ENCODE measurements around the gene LNX2.
"Not testable (repeated sequence)": the region's sequence is repeated elsewhere in the genome, so short reads cannot be mapped to it uniquely, and the experiment has no call there.

LNX2 gene

GRCh38 chr13:27636589-27637288, 16.4 kb upstream of the LNX2 start:
- no peak for DNase-seq (ENCODE audit: low read depth)

GRCh38 chr13:27635266-27635665, 14.9 kb upstream of the LNX2 start:
- DNase-seq (ENCODE audit: low read depth): no peak

- no peak for DNase-seq (ENCODE audit: low read depth)
Measured at GRCh38 chr13:27634791-27635190, 14.5 kb upstream of the LNX2 start.

- DNase-seq (ENCODE audit: low read depth): no peak
Measured at GRCh38 chr13:27634231-27634630, 13.9 kb upstream of the LNX2 start.

GRCh38 chr13:27632648-27633047, 12.3 kb upstream of the LNX2 start:
- no peak for DNase-seq (ENCODE audit: low read depth)

- no peak for DNase-seq (ENCODE audit: low read depth)
Measured at GRCh38 chr13:27632214-27632613, 11.9 kb upstream of the LNX2 start.

GRCh38 chr13:27631665-27632064, 11.3 kb upstream of the LNX2 start:
- DNase-seq (ENCODE audit: low read depth): no peak

GRCh38 chr13:27631156-27631555, 10.8 kb upstream of the LNX2 start:
- no peak for DNase-seq (ENCODE audit: low read depth)

- DNase-seq (ENCODE audit: low read depth): not testable (repeated sequence)
Measured at GRCh38 chr13:27628766-27629165, 8.4 kb upstream of the LNX2 start.

- DNase-seq (ENCODE audit: low read depth): no peak
Measured at GRCh38 chr13:27628081-27628480, 7.8 kb upstream of the LNX2 start.

- DNase-seq (ENCODE audit: low read depth): no peak
Measured at GRCh38 chr13:27627380-27627779, 7.1 kb upstream of the LNX2 start.

- DNase-seq (ENCODE audit: low read depth): no peak
Measured at GRCh38 chr13:27625839-27626238, 5.5 kb upstream of the LNX2 start.

- DNase-seq (ENCODE audit: low read depth): no peak
Measured at GRCh38 chr13:27624071-27624470, 3.7 kb upstream of the LNX2 start.

GRCh38 chr13:27622881-27623280, 2.6 kb upstream of the LNX2 start:
- no peak for DNase-seq (ENCODE audit: low read depth)

- DNase-seq (ENCODE audit: low read depth): no peak
Measured at GRCh38 chr13:27622102-27622820, 1.9 kb upstream of the LNX2 start.

- DNase-seq (ENCODE audit: low read depth): no peak
Measured at GRCh38 chr13:27621366-27622101, 1.2 kb upstream of the LNX2 start, which contains the start of gene POLR1D. Gene POLR1D (plus strand): TSS chr13:27621892. CDS start chr13:27621984, 92 bp downstream.

- no peak for DNase-seq (ENCODE audit: low read depth)
Measured at GRCh38 chr13:27621116-27621365, 712 bp upstream of the LNX2 start.

GRCh38 chr13:27619728-27620376, 477 bp downstream of the LNX2 start:
- no peak for DNase-seq (ENCODE audit: low read depth)

- DNase-seq (ENCODE audit: low read depth): no peak
Measured at GRCh38 chr13:27619093-27619727, 1.1 kb downstream of the LNX2 start.

- DNase-seq (ENCODE audit: low read depth): no peak
Measured at GRCh38 chr13:27617881-27618321, 2.4 kb downstream of the LNX2 start.

GRCh38 chr13:27613628-27614027, 6.7 kb downstream of the LNX2 start:
- no peak for DNase-seq (ENCODE audit: low read depth)

- DNase-seq (ENCODE audit: low read depth): no peak
Measured at GRCh38 chr13:27607125-27607524, 13.2 kb downstream of the LNX2 start.
